Mesenteric fat pad (tissue), 1 donor: ENCODE data around the gene SYNPO2L. TPM values are rescaled to one million over a fixed set of nuclear protein-coding genes. Genes with fewer than 3 reads are reported as not detected.

Experiments
- DNase-seq: peaks from one replicate; pipeline ENCODE4 v3.0.0-alpha.2; 2020; ENCODE audit warnings: low spot score
- total RNA-seq: library from RNA; stranded (reverse); fragmentation: NEBNext Ultra II Directional; extraction: Animal tissue kit (Norgen Biotek cat#: 25700); gene quantifications from one replicate; pipeline ENCODE4 v1.2.1, GENCODE V29; 2021
- donor health status: DM: yes; HTN: yes; CAD: no.

The SYNPO2L gene
- total RNA-seq, 1 donor from 2014 or later: 0.10 TPM

DNA sequence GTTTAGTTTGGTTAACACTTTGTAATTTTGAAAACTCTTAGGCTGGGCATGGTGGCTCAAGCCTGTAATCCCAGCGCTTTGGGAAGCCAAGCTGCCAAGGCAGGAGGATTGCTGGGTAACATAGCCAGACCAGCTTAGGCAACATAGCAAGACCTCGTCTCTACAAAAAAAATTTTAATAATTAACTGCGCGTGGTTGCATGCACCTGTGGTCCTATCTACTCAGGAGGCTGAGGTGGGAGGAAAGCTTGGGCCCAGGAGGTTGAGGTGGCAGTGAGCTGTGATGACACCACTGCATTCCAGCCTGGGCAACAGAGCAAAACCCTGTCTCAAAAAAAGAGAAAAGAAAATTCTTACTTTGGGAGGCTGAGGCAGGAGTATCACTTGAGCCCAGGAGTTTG is 32.8 kb downstream of the SYNPO2L start:
- DNase-seq: no peak

DNA sequence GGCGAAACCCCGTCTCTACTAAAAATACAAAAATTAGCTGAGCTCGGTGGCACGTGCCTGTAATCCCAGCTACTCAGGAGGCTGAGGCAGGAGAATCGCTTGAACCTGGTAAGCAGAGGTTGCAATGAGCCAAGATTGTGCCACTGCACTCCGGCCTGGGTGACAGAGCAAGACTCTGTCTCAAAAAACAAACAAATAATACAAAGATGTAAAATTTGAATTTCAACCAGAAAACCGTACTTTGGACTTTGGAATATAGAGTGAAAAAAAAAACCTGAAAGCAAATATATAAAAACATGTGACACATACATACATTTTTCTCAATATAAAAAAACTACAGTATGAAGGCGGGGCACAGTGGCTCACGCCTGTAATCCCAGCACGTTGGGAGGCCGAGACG is 34.9 kb downstream of the SYNPO2L start:
- DNase-seq: peak; percentile 49

DNA sequence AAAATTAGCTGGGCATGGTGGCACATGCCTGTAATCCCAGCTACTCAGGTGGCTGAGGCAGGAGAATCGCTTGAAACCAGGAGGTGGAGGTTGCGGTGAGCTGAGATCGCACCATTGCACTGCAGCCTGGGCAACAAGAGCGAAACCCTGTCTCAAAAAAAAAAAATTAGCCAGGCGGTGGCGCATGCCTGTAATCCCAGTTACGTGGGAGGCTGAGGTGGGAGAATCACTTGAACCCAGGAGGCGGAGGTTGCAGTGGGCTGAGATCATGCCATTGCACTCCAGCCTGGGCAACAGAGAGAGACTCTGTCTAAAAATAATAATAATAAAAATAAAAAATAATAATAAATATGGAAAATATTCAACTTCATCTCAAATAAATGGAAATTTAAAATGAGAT is 38.7 kb downstream of the SYNPO2L start:
- peak; percentile 12 for DNase-seq

DNA sequence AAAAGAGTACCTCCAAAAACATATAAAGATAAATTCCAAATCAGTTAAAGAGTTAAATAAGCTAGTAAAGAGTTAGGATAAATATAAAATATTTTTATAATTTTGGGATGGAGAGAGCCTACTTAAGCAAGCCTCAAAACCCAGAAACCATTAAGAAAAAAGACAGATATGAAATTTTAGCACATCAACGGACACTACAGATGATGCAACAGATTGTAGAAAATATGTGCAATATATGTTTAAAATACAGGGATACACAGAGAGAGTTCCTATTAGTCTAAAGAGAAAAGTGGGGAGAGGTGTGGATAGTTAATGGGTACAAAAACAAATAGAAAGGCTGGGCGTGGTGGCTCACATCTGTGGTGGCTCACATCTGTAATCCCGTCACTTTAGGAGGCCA is 41.1 kb downstream of the SYNPO2L start:
- no peak for DNase-seq

DNA sequence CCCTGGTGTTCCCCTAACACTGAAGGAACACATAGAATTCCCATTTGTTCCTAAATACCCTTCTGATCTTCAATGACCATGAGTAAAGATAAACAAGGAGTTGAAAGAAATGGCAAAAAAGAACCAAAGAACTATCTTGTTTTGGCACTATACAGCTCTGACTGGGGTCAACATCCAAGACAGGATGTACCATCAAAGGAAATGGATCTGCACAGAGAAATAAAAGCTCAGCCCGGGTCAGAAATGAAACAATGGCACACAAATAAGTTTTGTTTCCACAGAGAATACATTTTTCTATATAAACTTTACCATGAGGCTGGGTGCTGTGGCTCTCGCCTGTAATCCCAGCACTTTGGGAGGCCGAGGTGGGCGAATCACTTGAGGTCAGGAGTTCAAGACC is 46.7 kb downstream of the SYNPO2L start:
- DNase-seq: no peak

DNA sequence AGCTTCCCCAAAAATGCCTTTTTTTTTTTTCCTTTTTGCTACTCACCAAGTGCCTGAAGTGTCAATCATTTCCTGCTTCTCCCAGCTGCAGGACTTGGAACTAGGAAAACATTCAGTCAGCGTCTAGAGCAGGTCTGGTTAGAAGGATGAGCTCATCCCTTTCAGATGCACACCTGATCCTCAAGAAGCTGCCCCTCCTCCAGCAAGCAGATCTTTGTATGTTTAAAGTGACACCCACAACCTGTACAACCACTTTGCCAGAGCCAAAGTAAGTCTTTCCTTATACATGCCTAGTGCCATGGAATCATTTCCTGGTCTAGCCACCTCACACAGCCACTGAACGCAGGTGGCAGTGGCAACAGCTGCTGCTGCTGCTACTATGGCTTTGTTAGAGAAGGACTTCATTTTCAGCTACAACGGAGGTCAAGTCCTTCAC is 54.3 kb downstream of the SYNPO2L start:
- DNase-seq: no peak

DNA sequence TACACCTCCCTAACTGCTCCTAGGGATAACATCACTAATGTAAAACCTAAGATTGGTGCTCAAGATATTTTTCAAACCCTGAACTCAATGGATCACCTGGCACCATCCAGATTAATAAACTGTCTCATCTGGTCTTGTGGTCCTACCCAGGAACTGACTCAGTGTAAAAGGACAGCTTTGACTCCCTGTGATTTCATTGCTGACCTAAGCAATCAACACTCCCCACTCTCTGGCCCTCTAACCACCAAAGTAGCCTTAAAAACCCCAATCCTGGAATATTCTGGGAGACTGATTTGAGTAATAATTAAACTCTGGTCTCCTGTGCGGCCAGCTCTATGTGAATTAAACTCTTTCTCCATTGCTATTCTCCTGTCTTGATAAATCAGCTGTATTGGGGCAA is 58.5 kb downstream of the SYNPO2L start:
- DNase-seq: no peak

Other genes starting within 250 kb of the SYNPO2L start
- 146 TPM for gene ANXA7, start 242.0 kb downstream of the SYNPO2L start, total RNA-seq
- 1.6 TPM for gene MSS51, start 222.5 kb downstream of the SYNPO2L start, total RNA-seq
- 50.5 TPM for gene PPP3CB, start 160.0 kb downstream of the SYNPO2L start, total RNA-seq
- gene USP54, start 64.7 kb downstream of the SYNPO2L start, total RNA-seq: 16.0 TPM
- gene MYOZ1, start 14.6 kb downstream of the SYNPO2L start, total RNA-seq: 0.58 TPM
- 7.4 TPM for gene AGAP5, start 42.1 kb upstream of the SYNPO2L start, total RNA-seq
- gene SEC24C, start 88.3 kb upstream of the SYNPO2L start, total RNA-seq: 65.5 TPM
- 17.7 TPM for gene CHCHD1, start 126.0 kb upstream of the SYNPO2L start, total RNA-seq
- gene ZSWIM8, start 129.6 kb upstream of the SYNPO2L start, total RNA-seq: 91.5 TPM
- gene NDST2, start 155.6 kb upstream of the SYNPO2L start, total RNA-seq: 41.6 TPM
- 24.2 TPM for gene CAMK2G, start 218.5 kb upstream of the SYNPO2L start, total RNA-seq